Thyroid gland (tissue), 4 donors: ENCODE results near the gene SLC25A29. TPM values are rescaled to one million over a fixed set of nuclear protein-coding genes. Genes with fewer than 3 reads are reported as not detected.

ENCODE experiments used
- DNase-seq, 2 donors: peaks; one replicate each; pipeline ENCODE4 v3.0.0-alpha.2; 2019
- H3K27ac ChIP-seq, 3 donors: fragments of 200-600 bp; sonication (generic); 1 replicate in 2 of 3; 2 replicates in 1 of 3; pipeline ENCODE4 v1.5.1; 2016 to 2019; ENCODE audit warnings: mild to moderate bottlenecking in 1 of 3, moderate library complexity in 1 of 3
- H3K27me3 ChIP-seq: fragments of 200-600 bp; sonication (generic); one replicate; pipeline ENCODE4 v1.5.1; 2019
- H3K36me3 ChIP-seq, 2 donors: fragments of 200-600 bp; sonication (generic); one replicate each; pipeline ENCODE4 v1.5.1; 2016 to 2019
- H3K4me1 ChIP-seq, 2 donors: fragments of 200-600 bp; sonication (generic); one replicate each; pipeline ENCODE4 v1.5.1; 2017 to 2019
- H3K4me3 ChIP-seq, 3 donors: fragments of 200-600 bp; sonication (generic); replicated peaks in 1 of 3; 1 replicate in 2 of 3; 2 replicates in 1 of 3; pipeline ENCODE4 v1.5.1; 2016; ENCODE audit warnings: mild to moderate bottlenecking in 1 of 3
- H3K9me3 ChIP-seq: fragments of 200-600 bp; sonication (generic); one replicate; pipeline ENCODE4 v1.5.1; 2017
- POLR2A ChIP-seq, 2 donors: fragments of 450-650 bp; IDR thresholded peaks; one replicate each; pipeline ENCODE4 v1.6.1; 2017; ENCODE audit warnings: antibody characterized with exemption in 2 of 2, mild to moderate bottlenecking in 2 of 2, moderate library complexity in 1 of 2
- WGBS, 2 donors: methylation state at CpG; one replicate each; pipeline ENCODE4 v1.1.5; 2017; 5-methylcytosine and 5-hydroxymethylcytosine counted together
- intact Hi-C: fragments of 100-400 bp; cut with DNase I; formaldehyde crosslinking; loops from one replicate; pipeline ENCODE4 v1.15.1; 2023
- total RNA-seq, 4 donors: library from RNA; depleted of rRNA; stranded (reverse); fragments of >200 nt; gene quantifications; one replicate each; pipeline ENCODE4 v1.2.3, GENCODE V29; 2016
- TF ChIP-seq, protein P1 (sequence below), 6 experiments: fragments of 200-600 bp in 3 of 6; fragments of 450-650 bp in 3 of 6; sonication (generic) in 3 of 6; IDR thresholded peaks; one replicate each; pipeline ENCODE4 v1.5.1; 2016 to 2019; ENCODE audit warnings: antibody characterized with exemption in 6 of 6, mild to moderate bottlenecking in 2 of 6, inconsistent platforms in 1 of 6, moderate library complexity in 1 of 6

Gene SLC25A29
- total RNA-seq, 4 donors from 2014 or later, result 354 to 606 (median 433) TPM

DNA sequence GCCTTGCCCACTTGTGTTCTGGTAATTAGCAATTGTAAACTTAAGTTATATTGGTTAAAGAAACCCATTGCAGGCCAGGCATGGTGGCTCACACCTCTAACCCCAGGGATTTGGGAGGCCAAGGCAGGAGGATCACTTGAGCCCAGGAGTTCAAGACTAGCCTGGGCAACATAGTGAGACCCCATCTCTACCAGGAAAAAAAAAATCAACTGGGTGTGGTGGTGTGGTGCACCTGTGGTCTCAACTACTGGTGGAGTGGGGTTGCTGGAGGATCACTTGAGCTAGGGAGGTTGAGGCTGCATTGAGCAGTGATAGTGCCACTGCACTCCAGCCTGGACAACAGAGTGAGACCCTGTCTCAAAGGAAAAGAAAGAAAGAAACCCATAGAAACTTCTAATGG, 53.6 kb downstream of the SLC25A29 start:
- no peaks in the 10 kb centered on the region for H3K9me3 ChIP-seq
- peaks cover 20 to 53% of the 10 kb centered on the region in 2 donors for H3K4me1 ChIP-seq
- no peak overlapping the region for H3K4me3 ChIP-seq
- TF ChIP-seq POLR2A (IDR thresholded peaks at IDR 0.05), result no peak
- TF ChIP-seq, protein P1, sequence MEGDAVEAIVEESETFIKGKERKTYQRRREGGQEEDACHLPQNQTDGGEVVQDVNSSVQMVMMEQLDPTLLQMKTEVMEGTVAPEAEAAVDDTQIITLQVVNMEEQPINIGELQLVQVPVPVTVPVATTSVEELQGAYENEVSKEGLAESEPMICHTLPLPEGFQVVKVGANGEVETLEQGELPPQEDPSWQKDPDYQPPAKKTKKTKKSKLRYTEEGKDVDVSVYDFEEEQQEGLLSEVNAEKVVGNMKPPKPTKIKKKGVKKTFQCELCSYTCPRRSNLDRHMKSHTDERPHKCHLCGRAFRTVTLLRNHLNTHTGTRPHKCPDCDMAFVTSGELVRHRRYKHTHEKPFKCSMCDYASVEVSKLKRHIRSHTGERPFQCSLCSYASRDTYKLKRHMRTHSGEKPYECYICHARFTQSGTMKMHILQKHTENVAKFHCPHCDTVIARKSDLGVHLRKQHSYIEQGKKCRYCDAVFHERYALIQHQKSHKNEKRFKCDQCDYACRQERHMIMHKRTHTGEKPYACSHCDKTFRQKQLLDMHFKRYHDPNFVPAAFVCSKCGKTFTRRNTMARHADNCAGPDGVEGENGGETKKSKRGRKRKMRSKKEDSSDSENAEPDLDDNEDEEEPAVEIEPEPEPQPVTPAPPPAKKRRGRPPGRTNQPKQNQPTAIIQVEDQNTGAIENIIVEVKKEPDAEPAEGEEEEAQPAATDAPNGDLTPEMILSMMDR (IDR thresholded peaks at IDR 0.05), result no peak
- no peak overlapping the region for H3K27ac ChIP-seq
- DNase-seq, result no peak
- H3K27me3 ChIP-seq, result no peaks in the 10 kb centered on the region
- intact Hi-C loops, result no loop called here
- no peaks in the 10 kb centered on the region for H3K36me3 ChIP-seq

DNA sequence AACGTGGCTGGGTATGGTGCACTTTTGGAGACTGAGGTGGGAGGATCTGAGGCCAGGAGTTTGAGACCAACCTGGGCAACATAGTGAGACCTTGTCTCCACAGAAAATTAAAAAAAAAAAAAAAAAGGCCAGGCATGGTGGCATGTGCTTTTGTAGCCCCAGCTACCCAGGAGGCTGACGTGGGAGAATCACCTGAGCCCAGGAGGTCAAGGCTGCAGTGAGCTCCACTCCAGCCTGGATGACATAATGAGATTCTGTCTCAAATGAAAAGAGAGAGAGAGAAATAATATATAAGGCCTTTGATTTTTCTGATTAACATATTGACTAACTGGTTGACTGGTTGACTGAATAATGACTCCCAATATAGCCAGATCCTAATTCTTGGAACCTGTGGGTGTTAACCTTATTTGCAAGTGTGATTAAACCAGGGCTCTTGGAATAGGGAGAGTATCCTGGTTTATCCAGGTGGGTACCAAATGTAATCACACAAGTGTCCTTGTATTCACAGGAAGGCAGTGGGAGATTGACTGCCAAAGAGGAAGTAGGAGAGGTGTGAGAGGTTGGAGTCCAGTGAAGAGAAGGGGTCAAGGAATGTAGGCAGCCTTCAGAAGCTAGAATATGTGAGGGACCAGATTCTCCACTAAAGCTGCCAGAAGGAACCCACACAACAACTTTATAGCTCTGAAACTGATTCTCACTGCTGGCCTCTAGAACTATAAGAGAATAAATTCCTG, 55.3 kb downstream of the SLC25A29 start:
- intact Hi-C loops, result no loop called here
- Histone ChIP-seq H3K9me3 (no peaks in the 10 kb centered on the region), H3K4me3 (no peak overlapping the region), H3K4me1 (peaks cover 35 to 66% of the 10 kb centered on the region in 2 donors), H3K27ac (no peak overlapping the region), H3K36me3 (no peaks in the 10 kb centered on the region), H3K27me3 (no peaks in the 10 kb centered on the region)
- DNase-seq, result no peak
- 88 to 93% methylated on average over 2 of the region's 2 CpGs for WGBS, 2 donors
- TF ChIP-seq, protein P1 (IDR thresholded peaks at IDR 0.05), result no peak
- TF ChIP-seq POLR2A (IDR thresholded peaks at IDR 0.05), result no peak

DNA sequence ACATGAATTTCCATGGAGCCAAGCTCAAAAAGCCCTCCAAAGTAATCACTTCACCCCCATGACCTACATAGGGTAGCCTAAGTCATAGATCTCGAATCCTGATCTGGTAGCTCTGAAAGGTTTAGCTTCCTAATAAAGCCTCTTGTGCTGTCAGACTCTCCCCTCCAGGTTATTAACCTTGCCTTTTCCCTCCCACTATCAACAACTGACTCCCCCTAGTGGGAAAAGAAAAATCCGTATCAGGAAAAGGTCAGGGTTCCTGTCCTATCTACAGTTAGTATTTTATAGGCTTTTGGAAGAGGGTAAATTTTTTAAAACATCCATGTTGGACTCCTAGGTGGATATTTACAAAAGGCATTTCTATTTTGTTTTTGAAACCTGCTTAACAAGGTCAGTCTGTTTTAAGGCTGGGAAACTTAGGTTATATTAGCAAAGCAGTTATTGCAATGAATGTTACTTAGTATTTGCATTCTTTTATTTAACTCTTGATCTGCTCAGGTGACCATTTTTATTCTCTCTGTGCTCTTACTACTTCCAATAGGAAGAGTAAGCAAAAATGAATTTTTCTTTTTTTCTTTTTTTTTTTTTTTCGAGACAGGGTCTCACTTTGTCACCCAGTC, 59.3 kb downstream of the SLC25A29 start:
- WGBS, 2 donors, result 32 to 34% methylated on average over 3 of the region's 3 CpGs
- Histone ChIP-seq H3K4me3 (no peak overlapping the region), H3K4me1 (peaks cover 41 to 76% of the 10 kb centered on the region in 2 donors), H3K36me3 (no peaks in the 10 kb centered on the region), H3K27ac (no peak overlapping the region), H3K27me3 (no peaks in the 10 kb centered on the region), H3K9me3 (no peaks in the 10 kb centered on the region)
- intact Hi-C loops, result no loop called here
- TF ChIP-seq, protein P1 (IDR thresholded peaks at IDR 0.05), result peak in 4 of 6 experiments; percentile 29 to 63 (median 55)
- TF ChIP-seq POLR2A (IDR thresholded peaks at IDR 0.05), result no peak
- DNase-seq, result no peak

DNA sequence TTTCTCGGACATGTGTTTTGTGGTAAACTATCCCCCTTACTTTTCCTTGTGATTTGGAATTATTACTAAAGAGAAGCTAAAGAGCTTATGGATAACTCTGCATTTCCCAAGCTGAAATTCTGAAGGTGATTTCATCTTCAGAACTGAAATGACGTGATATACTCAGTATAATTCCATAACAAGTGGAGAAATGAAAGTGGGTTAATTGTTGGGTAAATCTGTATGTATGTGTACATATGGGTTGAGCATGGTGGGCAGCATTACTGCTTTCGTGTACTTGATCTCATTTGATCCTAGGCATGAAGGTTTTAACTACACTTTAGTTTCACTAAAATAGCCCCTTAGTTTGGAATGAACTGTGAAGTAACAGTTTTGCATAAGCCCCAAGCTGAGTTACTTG, 63.2 kb downstream of the SLC25A29 start:
- H3K4me1 ChIP-seq, result peaks cover 42 to 61% of the 10 kb centered on the region in 2 donors
- no peak for DNase-seq
- H3K4me3 ChIP-seq, result no peak overlapping the region
- TF ChIP-seq, protein P1 (IDR thresholded peaks at IDR 0.05), result no peak
- no peak for TF ChIP-seq POLR2A (IDR thresholded peaks at IDR 0.05)
- H3K9me3 ChIP-seq, result no peaks in the 10 kb centered on the region
- no peaks in the 10 kb centered on the region for H3K27me3 ChIP-seq
- peaks cover 0 to 7% of the 10 kb centered on the region in 2 donors for H3K36me3 ChIP-seq
- 91 to 95% methylated on average over 3 of the region's 3 CpGs for WGBS, 2 donors
- intact Hi-C loops, result no loop called here
- peak overlapping the region in 1 of 3 donors; percentile 17 for H3K27ac ChIP-seq

DNA sequence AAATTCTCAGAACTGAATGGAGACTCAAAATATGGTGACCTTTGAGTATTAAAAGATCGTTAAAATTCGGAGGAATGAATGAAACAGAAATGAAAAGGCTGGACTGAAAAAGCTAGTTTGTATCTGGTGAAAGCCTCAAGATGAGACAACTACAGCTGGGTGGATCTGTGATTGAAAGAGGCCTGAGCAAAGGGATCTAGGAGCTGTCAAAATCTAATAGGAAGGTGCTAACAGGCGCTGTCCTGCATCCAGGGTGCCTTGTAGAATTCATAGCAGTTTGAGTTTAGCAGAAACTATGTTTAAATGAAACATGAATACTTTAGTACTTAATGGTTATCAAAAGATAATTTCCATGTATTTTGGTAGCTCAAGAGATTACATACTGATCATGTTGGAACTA, 65.0 kb downstream of the SLC25A29 start:
- Histone ChIP-seq H3K9me3 (no peaks in the 10 kb centered on the region), H3K36me3 (peaks cover 0 to 7% of the 10 kb centered on the region in 2 donors), H3K27me3 (no peaks in the 10 kb centered on the region), H3K27ac (peak overlapping the region; percentile 86 to 94 (median 93)), H3K4me1 (peaks cover 37 to 60% of the 10 kb centered on the region in 2 donors), H3K4me3 (peak overlapping the region in 1 of 3 donors; percentile 45)
- DNase-seq, result no peak
- 47% methylated on average over 3 of the region's 3 CpGs for WGBS, 2 donors
- TF ChIP-seq POLR2A (IDR thresholded peaks at IDR 0.05), result no peak
- TF ChIP-seq, protein P1 (IDR thresholded peaks at IDR 0.05), result no peak
- intact Hi-C loops, result no loop called here
